Metanephros (tissue), 2 donors: ENCODE measurements around the gene VWA5B2. TPM values are rescaled to one million over a fixed set of nuclear protein-coding genes. Genes with fewer than 3 reads are reported as not detected.

Source experiments
- small RNA-seq: library from RNA; depleted of rRNA; stranded (forward); fragments of <200 nt; gene quantifications from one replicate; pipeline ENCODE3, GENCODE V24; 2014; ENCODE audit warnings: low replicate concordance
- total RNA-seq: library from RNA; depleted of rRNA; stranded (reverse); fragments of >200 nt; gene quantifications from one replicate; pipeline ENCODE4 v1.2.3, GENCODE V29; 2014

Gene VWA5B2
- total RNA-seq: 0.99 TPM

GRCh38 chr3:184229394-184230080 lies at the start of gene VWA5B2:
Gene VWA5B2, plus strand, starts transcription at chr3:184229585. Its CDS starts 944 bp downstream, at chr3:184230529.

GRCh38 chr3:184186184-184186901 lies 43.0 kb upstream of the VWA5B2 start, which contains the start of gene ABCF3:
Gene ABCF3, plus strand, starts transcription at chr3:184186199. Its CDS starts 9 bp downstream, at chr3:184186208.

DNA sequence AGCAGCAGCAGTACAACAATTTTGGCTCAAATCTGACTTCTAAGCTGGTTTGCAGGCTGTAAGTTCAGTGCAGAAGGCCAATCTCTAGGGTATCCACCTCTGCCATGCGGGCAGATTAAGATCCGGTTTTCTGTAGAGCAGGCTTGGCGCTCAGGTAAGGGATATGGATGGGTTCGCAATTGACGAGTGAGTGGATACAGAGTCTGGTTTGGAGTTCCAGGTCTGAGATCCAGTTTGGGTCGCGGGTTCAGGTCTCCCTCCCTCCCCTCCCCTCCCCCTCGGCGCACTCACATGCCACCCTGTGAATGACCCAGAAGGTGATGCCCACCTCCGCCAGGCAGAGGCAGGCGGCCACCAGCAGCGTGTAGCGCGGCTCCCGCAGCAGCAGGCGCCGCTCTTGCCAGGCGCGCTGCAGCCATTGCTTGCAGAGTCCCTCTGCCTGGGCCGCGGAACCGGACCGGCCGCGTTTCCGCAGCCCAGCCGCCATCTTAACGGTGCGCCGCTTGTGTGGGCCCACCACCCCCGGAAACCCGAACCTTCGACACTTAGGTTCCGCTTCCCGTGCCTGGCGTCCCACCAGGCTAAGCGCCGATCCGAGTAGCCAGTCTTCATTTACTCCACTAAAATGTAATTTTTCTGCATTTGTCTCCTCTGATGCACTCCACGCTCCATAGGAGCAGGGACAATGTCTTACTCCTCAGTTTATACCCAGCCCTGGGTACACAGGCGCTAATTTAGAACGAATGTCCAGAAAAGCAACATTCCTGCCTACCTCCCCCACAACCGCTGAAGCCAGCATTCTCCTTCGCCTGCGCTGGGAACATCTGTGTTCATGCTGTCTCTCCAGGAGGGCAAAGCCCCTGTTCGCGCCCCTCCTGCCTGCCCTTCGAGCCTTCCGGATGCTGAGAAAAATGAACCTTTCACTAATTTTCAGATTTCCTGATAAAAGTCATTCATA lies 19.3 kb downstream of the VWA5B2 start, which contains the start of gene ALG3:
Gene ALG3 (minus strand): TSS at position 509 of the 958 bp plus-strand sequence. CDS start 22 bp downstream, at position 487.

DNA sequence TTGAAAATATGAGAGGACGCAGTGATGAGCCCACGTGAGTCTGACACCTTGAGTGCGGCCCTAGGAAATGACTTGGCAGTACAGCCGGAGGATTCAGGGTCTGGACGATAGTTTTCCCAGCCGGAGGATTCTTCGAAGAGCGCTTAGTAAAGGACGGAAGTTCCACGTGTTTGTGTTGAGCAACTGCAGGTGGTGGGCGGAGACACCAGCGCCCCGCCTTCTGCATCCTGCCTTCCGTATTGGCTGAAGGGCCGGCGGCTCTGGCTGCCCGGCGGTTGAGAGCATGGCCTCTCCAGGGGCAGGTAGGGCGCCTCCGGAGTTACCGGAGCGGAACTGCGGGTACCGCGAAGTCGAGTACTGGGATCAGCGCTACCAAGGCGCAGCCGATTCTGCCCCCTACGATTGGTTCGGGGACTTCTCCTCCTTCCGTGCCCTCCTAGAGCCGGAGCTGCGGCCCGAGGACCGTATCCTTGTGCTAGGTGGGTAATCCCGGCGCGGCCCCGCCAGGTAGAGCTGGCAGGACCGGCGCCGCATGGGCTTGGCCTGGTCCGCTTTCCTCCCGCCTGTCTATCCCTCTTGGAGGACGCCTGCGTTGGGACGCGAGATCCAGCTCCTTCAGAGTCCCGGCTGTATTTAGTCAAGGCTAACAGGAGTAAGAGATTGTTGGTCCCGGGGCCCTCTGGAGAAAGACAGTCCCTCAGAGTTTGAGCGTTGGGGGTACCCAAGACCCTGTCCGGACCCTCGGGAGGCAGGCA lies 20.2 kb downstream of the VWA5B2 start, which contains the start of gene EEF1AKMT4:
Gene EEF1AKMT4 (plus strand): TSS at position 261 of the 755 bp plus-strand sequence. CDS start 23 bp downstream, at position 284.

DNA sequence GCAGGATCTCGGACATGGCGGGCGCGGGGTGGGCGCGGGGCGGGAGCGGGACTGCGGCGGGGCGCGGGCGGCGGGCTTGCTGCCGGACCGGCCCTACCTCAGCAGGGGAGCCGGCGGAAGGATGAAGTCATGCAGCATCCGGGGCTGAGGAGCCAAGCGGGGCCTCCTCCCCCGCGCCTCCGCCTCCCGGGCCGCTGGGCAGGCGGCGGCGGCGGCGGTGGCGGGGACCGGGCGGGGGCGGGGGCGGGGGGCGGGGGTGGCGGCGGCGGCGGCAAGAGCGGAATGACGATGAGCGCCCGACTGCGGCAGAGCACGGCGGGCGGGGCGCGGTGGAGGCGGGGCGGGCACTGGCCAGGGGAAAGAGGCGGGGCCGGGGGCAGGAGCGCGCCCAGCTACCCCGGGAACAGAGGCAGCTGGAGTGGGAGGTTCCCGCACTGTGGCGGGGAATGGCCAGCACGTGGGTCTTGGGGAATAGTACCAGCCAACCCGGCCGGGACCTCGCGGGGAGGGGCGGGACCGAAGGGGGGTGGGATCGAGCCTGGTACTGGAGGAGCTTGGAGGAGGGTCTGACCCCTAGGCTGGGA lies 32.0 kb downstream of the VWA5B2 start, which contains the start of gene CAMK2N2:
Gene CAMK2N2 (minus strand): TSS at position 284 of the 584 bp plus-strand sequence. CDS start 268 bp downstream, at position 16.

DNA sequence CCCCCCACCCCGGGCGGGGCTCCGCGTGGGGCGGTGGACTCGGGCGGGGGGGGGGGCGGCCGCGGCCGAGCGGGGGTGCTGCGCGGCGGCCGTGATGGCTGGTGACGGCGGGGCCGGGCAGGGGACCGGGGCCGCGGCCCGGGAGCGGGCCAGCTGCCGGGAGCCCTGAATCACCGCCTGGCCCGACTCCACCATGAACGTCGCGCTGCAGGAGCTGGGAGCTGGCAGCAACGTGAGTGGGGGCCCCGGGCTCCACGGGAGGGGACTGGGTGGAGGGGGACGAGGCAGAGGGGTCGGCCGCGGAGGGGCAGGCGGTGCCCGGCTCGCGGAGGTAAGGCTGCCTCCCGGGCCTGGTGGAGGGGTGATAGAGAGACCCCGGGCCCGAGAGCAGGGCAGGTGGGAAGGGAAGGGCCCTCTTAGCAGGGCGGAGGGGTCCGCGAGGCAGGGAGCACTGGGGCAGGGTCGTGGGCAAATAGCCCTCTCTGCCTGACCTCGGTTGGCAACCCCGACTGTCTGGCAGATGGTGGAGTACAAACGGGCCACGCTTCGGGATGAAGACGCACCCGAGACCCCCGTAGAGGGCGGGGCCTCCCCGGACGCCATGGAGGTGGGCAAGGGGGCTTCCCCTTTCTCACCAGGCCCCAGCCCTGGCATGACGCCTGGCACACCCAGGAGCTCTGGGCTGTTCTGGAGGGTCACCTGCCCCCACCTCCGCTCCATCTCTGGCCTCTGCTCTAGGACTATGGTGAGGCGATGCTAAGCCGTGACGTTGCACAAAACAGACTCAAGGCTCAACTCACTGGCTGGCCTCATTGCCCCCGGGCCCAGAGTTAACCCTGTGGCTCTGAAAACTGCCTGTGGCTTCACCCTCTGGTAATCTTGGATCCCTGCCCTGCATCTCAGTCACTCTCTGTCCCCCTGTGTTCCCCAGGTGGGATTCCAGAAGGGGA lies 46.9 kb downstream of the VWA5B2 start, which contains the start of gene ECE2:
Gene ECE2 (plus strand): TSS at position 62 of the 950 bp plus-strand sequence. CDS start 132 bp downstream, at position 194.

Small RNAs within 50 kb of the gene (small RNA-seq; reads per million reads assigned to genes)
- gene MIR1224: not detected

Other genes starting within 250 kb of the VWA5B2 start
- gene ABCC5, start 211.7 kb upstream of the VWA5B2 start, total RNA-seq: 46.7 TPM
- not detected for gene HTR3D, start 197.8 kb upstream of the VWA5B2 start, total RNA-seq
- gene HTR3C, start 176.5 kb upstream of the VWA5B2 start, total RNA-seq: not detected
- not detected for gene HTR3E, start 132.5 kb upstream of the VWA5B2 start, total RNA-seq
- gene EIF2B5, start 94.2 kb upstream of the VWA5B2 start, total RNA-seq: 32.2 TPM
- 59.7 TPM for gene DVL3, start 74.2 kb upstream of the VWA5B2 start, total RNA-seq
- gene AP2M1, start 54.7 kb upstream of the VWA5B2 start, total RNA-seq: 235 TPM
- 65.3 TPM for gene ABCF3, start 43.4 kb upstream of the VWA5B2 start, total RNA-seq
- gene ALG3, start 19.4 kb downstream of the VWA5B2 start, total RNA-seq: 28.7 TPM
- gene EEF1AKMT4, start 20.1 kb downstream of the VWA5B2 start, total RNA-seq: 1.8 TPM
- gene CAMK2N2, start 32.0 kb downstream of the VWA5B2 start, total RNA-seq: 0.70 TPM
- not detected for gene ECE2, start 46.4 kb downstream of the VWA5B2 start, total RNA-seq
- 173 TPM for gene PSMD2, start 69.7 kb downstream of the VWA5B2 start, total RNA-seq
- 160 TPM for gene EIF4G1, start 85.0 kb downstream of the VWA5B2 start, total RNA-seq
- 23.5 TPM for gene FAM131A, start 108.0 kb downstream of the VWA5B2 start, total RNA-seq
- gene CLCN2, start 132.0 kb downstream of the VWA5B2 start, total RNA-seq: 13.4 TPM
- 68.9 TPM for gene POLR2H, start 132.1 kb downstream of the VWA5B2 start, total RNA-seq
- gene THPO, start 148.6 kb downstream of the VWA5B2 start, total RNA-seq: 0.88 TPM
- 32.6 TPM for gene CHRD, start 150.5 kb downstream of the VWA5B2 start, total RNA-seq